NCI-H1105 (cell line): Measurements from ENCODE around the gene CNTNAP5.

ENCODE experiments used
- DNase-seq: peaks from one replicate; lab custom pipeline; 2025; lab: John Stamatoyannopoulos, UW

Gene CNTNAP5

GRCh38 chr2:124698979-124699565 lies 674.0 kb downstream of the CNTNAP5 start:
- DNase-seq: no peak

- no peak for DNase-seq
These were observed 677.7 kb downstream of the CNTNAP5 start for GRCh38 chr2:124702777-124703176.

- DNase-seq: no peak
These were observed 679.2 kb downstream of the CNTNAP5 start for GRCh38 chr2:124704071-124704925.

- DNase-seq: no peak
These were observed 683.6 kb downstream of the CNTNAP5 start for GRCh38 chr2:124708661-124709060.

- DNase-seq: no peak
These were observed 688.9 kb downstream of the CNTNAP5 start for GRCh38 chr2:124713969-124714368.

GRCh38 chr2:124725187-124725586 lies 700.1 kb downstream of the CNTNAP5 start:
- DNase-seq: no peak

GRCh38 chr2:124740636-124741035 lies 715.5 kb downstream of the CNTNAP5 start:
- no peak for DNase-seq

- DNase-seq: no peak
These were observed 728.8 kb downstream of the CNTNAP5 start for GRCh38 chr2:124753842-124754241.

GRCh38 chr2:124755386-124755785 lies 730.3 kb downstream of the CNTNAP5 start:
- DNase-seq: no peak

GRCh38 chr2:124756048-124756447 lies 731.0 kb downstream of the CNTNAP5 start:
- no peak for DNase-seq

GRCh38 chr2:124762388-124762787 lies 737.3 kb downstream of the CNTNAP5 start:
- DNase-seq: no peak

- no peak for DNase-seq
These were observed 738.5 kb downstream of the CNTNAP5 start for GRCh38 chr2:124763611-124764010.

GRCh38 chr2:124774781-124775180 lies 749.7 kb downstream of the CNTNAP5 start:
- no peak for DNase-seq

GRCh38 chr2:124776332-124776731 lies 751.2 kb downstream of the CNTNAP5 start:
- DNase-seq: no peak

- no peak for DNase-seq
These were observed 753.0 kb downstream of the CNTNAP5 start for GRCh38 chr2:124778076-124778475.

- no peak for DNase-seq
These were observed 771.6 kb downstream of the CNTNAP5 start for GRCh38 chr2:124796647-124797046.

- no peak for DNase-seq
These were observed 772.0 kb downstream of the CNTNAP5 start for GRCh38 chr2:124797049-124797448.

GRCh38 chr2:124798551-124798950 lies 773.5 kb downstream of the CNTNAP5 start:
- no peak for DNase-seq

GRCh38 chr2:124804014-124804940 lies 779.2 kb downstream of the CNTNAP5 start:
- peak; percentile 8 for DNase-seq

GRCh38 chr2:124805060-124805459 lies 780.0 kb downstream of the CNTNAP5 start:
- DNase-seq: no peak

GRCh38 chr2:124810132-124810531 lies 785.0 kb downstream of the CNTNAP5 start:
- DNase-seq: no peak

- DNase-seq: no peak
These were observed 790.1 kb downstream of the CNTNAP5 start for GRCh38 chr2:124814968-124815745.
